GM19372 (cell line): Measurements from ENCODE around the gene DNAH7.

Source experiments
- ATAC-seq: cut with Tn5 transposase; IDR thresholded peaks from one replicate; pipeline ENCODE4 v1.9.1; 2021; ENCODE audit warnings: mild to moderate bottlenecking, low read depth, moderate library complexity; ENCODE audit not compliant: unreplicated experiment

The DNAH7 gene

DNA sequence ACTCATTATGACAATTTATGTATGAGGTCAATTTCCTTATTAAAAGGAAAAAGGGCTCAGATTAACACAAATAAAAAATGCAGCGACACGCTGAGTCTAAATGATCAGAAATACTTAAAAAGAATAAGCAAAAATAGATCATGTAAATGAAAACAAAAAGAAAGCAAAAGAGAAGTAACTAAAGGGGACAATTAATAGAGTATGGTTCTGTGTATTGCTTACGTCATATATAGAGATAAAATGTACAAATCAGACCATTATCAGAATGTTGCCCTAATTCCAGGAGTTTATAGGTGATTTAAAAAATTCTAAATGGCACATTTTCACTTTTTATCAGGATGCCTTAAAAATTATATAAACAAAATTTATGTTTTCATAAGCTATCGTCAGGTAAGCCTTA lies 189.5 kb downstream of the DNAH7 start:
- no peak for ATAC-seq

DNA sequence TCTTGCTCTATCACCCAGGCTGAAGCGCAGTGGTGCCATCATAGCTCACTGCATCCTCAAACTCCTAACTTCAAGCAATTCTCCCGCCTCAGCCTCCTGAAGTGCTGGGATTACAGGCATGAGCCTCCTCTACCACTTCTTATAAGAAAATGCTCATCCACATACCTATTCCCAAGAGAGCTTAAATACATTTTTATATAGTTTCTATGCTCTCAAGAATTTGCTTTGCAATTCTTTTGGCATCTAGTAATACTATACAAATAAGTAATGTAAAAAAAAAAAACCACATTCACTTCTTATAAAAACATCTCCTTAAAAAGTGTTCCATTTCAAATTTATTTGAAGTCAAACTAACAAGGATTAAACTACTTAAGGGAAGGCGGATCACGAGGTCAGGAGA lies 197.3 kb downstream of the DNAH7 start:
- no peak for ATAC-seq

DNA sequence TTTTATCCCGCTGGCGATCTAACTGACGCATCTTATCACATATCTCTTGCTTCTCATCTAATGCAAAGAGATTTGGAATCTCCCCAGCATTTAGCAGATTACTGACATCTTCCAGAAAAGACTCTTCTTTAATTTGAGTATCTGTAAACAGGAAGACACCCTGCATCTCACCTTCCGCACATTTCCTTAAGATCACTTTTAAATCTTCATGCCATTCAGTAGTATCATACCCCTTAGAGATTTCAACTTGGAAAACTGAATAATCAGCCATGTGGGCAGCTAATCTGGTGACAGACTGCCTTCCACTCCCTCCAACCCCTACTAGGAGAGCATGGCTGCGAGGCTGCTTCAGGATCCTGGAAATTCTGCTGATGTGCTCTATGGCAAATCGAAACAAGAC lies 204.3 kb downstream of the DNAH7 start:
- ATAC-seq, result no peak

DNA sequence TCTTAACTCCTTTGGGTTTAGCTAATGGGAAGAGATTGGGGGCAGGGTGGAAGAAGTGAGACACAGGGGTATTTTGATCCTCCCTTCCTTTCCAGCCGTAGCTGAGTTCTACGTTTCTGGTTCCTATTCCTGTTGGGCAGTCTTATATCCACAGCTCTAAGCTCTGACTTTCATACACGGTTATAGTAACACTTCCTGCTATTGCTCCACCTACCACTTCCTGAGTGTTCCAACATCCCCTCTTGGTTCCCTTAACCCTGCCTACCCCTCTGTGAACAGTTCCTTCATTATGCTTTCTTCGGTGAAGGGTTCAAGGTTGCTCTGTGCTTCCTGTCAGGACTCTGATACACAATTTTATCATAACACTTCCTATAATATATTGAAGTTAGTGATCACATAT lies 205.1 kb downstream of the DNAH7 start:
- no peak for ATAC-seq

DNA sequence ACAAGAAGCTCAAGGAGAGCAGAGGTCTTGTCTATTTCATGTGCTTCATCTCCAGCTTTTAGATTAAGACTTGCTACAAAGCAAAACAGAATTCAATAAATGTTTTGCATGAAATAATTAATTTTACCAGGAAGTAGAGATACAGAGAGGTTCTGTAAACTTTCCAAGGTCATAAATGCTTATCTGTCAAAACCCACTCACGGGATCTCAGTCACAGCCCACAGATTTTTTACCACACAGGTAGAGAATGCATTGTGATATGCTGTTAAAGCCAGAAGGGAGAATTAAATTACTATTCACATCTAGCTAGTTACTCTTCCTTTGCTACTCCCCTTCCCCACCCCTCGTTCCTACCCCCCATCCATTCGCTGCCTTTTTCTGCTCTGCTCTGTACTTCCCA lies 205.5 kb downstream of the DNAH7 start:
- ATAC-seq, result no peak

DNA sequence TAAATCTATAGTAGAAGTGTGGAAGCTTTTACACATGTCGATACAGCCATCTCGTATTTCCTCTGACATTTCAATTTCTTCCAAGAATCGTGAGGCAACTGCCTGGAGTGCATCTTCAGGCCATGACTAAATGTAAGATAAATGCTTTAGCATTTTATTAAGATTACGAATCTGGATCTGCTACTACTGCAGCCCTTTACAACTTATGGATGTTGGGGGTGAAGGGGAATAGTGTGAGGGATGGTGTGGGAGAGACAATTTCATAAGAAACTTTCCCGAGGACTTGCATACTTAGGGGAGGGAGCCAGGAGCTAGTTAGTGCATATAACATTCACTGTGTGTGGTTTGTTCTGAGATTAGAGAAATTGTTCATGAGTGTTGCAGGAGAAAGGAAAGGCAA lies 206.8 kb downstream of the DNAH7 start:
- no peak for ATAC-seq

DNA sequence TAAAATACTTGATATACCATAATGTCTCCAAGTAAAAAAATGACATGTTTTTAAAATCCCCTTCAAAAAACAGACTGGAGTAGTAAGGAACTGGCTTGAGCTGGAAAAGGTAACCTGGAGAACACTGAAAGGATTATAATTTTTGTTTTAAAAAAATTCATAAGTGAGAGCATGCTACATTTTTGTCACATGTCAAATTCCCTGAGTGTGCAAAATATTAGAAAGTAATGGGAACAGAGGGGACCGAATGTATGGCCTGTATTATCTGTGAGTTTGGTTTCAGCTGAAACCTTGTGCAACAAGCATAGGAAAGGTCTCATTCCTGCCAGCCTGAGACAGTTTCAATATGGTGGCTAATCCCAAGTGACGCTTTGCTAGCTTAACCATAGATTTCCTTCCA lies 209.1 kb downstream of the DNAH7 start:
- ATAC-seq, result no peak

DNA sequence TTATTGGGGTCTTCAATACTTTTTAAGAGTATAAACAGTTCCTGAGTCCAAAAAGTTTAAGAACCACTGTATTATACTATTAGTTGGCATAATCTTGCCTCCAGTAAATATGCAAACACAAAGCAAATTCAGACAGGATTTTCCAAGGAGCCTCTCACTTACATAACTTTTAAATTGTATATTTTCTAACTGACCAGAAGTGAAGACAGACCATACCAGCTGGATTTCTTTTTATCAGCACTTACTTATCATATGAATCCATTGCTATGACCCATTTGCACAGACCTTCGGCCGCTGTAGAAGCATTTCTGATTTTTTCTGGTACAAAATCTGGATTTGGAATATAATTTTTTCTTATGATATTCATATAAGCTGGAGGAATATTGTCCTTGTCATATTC lies 211.5 kb downstream of the DNAH7 start:
- no peak for ATAC-seq

DNA sequence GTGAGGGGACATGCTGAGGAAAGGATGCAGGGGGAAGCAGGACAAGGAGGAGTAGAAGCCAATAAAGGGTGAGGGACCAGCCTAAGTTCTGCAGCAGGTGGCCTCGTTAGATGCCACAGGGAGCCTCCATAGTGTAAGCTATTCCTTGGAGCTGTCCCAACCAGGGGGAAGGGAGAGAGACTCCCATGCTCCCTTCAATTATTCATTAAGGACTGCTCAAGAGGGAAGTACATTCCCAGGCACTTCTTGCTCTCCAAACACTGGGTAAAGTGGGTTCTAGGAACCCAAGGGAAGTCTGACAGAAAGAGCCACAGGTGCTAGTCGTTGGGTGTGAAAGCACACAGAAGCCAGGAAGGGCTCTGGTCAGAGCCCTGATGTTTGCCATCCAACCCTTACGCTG lies 217.9 kb downstream of the DNAH7 start:
- no peak for ATAC-seq

DNA sequence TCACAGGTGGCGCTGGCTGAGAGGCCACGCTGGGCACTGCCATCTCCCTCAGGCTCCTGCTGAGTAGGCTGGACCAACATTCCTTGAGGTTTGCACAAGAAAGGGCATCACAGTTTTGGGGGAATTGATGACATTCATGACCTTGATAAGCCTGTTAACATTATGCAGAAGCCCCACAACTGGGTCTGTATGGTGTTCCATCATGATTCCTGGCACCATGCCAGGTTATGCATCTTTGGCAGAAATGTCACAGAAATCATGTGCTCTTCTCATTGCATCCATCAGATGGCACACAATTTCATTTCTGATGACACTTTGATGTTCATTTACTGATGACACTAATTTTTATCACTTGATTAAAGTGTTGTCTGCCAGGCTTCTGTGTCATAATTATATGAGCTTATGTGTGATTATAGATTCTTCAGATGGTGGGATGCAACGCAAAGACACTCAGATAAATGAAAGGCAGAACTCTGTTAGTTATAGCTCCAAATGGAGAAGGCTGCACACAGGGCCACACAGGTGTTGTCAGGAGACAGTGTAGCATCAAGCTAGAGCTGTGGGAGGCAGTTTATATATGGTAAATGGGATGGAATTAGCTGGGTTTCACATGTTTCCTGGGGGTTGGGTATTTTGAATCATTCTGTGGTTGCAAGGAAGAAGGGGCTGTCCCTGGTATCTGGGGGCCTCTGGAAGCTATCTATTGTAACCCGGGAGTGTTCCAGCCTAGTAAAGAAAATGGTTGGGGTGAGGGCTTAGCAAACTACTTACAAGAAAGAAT lies 220.3 kb downstream of the DNAH7 start:
- no peak for ATAC-seq

DNA sequence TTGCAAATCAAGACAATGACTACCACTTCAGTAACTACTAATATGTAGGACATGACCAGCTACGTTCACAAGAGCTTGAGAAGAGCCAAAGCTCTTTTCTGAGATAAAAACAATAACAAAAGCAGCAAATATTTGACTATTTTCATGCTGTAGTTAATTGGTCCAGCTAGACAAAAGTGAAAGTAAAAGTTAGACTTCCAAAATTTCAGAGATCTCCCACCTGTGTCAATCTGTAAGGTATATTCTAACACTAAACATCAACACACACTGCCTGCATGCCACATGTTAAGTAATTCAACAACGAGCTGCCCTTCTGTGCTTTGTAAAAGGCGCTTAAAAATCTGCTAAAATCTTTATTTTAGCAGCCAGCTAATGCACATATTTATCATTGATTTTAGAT lies 225.7 kb downstream of the DNAH7 start:
- ATAC-seq, result no peak

DNA sequence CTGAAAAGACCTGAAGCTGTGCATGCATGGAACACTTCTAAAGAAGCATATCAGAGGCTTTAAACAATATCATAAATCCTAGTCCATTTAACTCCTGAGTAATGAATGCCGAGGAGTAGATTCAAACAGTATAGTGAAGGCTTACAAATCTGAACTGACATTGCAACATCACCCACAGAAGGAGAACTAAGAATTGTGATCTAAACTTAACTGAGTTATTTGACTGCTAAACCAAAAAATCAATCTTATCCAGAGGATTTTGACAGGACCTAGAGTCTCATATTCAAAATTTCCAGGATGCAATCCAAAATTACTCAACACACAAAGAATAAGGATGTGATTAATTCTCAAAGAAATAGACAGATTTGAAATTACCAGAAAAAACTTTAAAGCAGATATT lies 230.6 kb downstream of the DNAH7 start:
- ATAC-seq, result no peak

DNA sequence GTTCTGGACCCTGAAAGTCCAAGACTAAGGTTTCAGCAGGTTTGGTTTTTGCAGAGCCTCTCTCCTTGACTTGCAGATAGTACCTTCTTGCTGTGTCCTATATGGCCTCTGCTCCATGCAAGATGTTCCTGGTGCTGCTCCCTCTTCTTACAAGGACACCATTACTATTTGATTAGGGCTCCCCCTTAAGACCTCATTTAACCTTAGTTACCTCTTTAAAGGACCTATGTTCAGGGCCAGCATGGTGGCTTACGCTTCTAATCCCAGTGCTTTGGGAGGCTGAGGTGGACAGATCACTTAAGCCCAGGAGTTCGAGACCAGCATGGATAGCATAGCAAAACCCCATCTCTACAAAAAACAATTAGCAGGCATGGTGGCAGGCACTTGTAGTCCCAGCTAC lies 232.6 kb downstream of the DNAH7 start:
- no peak for ATAC-seq

DNA sequence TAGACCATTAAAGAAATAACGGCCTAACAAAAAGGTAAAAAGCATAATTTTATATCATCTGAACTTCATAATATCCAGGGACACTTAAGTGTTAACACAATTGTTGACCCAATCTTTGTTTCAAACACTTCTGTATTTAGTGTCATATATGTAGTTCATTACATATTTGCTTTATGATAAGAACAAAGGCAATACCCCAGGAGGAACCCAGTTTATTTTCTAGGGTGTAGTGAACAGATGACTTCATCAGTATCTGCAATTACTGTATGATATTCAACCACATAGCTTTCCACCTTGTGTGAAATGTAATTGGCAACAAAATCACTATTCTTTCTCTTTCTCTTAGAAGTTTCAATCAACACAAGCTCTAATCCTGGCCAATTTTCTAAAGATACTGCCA lies 233.8 kb downstream of the DNAH7 start:
- no peak for ATAC-seq

DNA sequence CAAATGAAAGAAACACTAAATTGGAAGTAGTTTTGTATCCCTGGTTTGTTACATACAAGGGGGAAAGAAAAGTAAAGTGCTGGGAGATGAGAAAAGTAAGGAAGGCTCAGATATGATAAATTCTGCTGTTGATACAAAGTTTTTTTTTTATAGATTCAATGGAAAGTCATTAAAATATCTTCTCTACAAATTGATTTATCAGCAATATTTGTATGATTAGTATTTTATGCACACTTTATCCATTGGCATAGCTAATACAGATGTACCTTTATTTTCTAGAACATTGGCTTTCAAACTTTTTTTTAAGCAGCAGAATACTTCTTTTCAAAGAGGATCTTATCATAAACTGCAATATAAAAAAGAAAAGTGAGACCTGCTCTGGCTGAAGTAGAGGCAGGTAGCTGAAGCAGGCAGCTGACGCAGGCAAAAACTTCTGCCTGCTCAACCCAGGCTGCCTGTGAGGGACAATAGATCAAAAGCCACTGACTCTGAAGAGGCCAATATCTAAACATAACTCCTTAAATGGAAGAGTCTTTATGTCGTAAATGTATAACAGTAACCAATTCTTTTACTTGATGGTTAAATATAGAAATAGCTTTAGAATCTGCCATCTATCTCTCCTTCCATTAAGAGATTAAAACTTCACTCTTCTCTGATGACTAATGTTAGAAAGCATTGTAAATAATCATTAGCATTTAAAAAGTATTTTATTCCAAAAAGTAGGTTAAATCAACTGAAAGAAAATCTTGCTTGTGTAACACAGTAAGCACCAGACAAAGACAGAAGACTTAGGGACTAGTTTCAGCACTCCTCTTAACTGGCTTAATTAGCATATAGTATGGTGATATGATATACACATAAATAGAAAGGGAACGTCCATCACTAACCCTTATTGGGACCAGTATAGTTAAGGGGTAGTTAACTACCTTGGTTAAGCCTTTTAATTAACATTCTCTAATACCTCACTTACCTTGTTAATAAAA lies 237.4 kb downstream of the DNAH7 start:
- no peak for ATAC-seq

DNA sequence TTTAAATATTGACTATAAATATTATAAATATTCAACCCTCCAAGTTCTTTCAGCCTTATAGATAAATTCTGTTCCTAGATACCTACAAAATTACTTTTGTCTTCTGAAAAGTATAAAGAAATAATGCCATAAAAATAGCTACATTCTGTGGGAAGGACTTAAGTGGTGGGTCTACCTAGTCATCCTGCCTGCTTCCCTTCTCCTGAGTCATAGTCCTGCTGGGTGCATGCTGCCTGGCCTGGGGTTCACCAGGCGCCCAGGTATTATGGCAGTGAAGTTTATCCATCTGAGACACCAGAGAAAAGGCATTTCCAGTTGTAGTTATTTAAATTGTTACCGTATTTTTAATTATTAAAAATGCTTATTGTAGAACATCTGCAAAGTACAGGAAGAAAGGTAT lies 244.2 kb downstream of the DNAH7 start:
- ATAC-seq, result no peak

DNA sequence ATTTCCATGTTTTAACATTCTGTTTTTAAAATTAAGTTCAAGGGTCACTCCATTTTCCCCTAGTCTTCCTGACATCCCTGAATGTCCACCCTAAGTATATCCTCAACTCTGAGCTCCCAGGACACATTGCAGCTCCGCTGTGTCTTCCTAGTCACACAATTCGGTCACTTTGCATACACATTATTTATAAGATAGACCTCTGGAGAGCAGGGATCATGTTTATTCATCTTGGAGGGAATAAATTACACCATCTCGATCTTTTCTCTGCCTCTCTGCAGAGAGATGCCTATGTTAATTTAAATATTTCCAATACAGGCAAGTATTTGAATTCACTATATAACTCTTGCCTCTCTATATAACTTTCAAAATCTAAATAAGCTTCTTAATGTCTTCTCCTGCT lies 245.4 kb downstream of the DNAH7 start:
- no peak for ATAC-seq

DNA sequence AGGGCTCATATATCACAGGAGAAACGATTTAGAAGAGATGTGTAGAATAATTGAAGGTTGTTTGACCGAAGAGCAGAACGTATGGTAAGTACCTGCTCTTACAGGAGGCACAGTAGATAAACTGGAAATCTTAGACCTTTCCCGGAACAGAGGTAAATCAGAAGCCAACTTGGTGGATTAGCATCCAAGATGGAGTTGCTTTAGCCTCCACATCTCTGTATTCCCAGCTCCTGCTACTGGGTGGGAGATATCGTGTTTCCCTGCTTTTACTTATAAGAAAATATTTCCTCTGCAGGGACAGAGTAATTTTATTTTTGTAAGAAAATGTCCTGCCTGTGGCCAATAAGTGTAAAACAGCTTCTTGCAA lies 247.1 kb downstream of the DNAH7 start:
- no peak for ATAC-seq

DNA sequence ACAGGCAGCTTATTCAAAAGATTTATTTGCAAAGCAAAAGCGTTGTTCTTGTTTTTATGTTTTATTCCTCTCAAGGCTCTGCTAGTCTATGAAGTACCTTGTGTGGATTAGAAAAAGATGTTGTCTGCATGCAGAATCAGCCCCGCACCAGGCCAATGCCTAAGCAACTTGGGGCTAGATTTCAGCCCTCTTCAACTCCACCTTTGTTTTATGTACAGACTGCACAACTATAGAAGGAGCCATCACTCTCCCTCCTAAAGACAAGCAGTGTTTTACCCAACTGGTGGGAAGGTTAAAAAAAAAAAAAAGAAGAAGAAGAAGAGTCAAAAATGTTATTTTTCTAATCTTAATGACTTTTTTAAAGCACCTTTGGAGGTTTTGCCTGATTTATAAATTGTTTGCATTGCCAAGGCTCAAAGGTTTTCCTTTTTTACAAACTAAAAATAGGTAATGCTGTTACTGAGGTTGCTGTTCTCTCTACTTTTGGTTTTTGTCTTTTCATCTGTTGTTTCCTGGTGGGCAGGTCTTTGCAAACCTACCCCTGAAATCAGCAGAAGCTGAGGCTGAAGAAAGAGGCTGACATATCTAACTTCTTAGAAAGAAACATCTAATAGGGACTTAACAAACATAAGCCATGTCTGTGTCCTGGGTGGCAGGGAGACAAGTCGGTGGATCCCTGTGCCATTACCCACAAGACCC lies 247.6 kb downstream of the DNAH7 start:
- ATAC-seq, result no peak

DNA sequence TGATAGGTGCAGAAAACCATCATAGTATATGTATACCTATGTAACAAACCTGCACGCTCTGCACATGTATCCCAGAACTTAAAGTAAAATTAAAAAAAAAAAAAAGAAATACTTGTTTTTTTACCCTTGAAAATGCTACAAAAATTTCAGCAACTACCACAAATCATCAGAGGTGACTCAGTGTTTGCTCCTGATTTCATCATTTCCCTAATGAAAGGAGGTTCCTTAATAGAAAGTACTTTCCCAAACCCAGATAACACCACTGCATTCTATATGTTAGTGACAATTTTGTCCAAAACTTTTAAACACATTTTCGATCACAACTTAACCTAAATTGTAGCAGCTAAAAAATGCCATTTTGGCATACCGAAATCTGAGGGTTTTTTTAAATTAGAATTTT lies 248.3 kb downstream of the DNAH7 start:
- ATAC-seq, result no peak

DNA sequence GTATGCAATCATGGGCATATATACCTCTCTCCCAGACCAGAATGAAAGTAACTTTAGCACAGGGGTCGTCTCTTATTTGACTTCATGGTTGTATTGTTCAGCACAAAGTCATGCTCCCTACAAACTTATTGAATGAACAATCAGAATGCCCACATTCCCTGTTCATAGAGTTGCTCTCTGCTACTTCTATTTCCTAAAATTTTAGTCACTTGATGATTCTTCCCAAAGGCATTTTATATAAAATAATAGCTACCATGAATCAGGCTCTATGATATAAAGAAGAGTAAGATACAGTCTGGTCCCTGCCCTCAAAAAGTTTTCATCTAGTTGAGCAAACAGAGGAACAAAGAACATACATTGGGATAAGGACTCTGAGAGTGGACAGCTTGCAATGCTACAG lies 249.4 kb downstream of the DNAH7 start:
- no peak for ATAC-seq
